ENCODE data around the gene DUSP19.

Gene DUSP19

GRCh38 chr2:183079139-183079775 lies 710 bp downstream of the DUSP19 start:
- peak overlapping the region; percentile 61 for H3K4me2 ChIP-seq (ENCODE audit: insufficient read depth, low read length, poor library complexity, severe bottlenecking)
- H3K4ac ChIP-seq (ENCODE audit: low read length): no peak overlapping the region
- no peak overlapping the region for H2BK15ac ChIP-seq (ENCODE audit: low read length)
- H2BK120ac ChIP-seq (ENCODE audit: low read depth, low read length): no peak overlapping the region
- H2AFZ ChIP-seq (ENCODE audit: low read length): peak overlapping the region; percentile 84
- H3K27me3 ChIP-seq (ENCODE audit: control insufficient read depth in 3 of 3, insufficient read depth in 3 of 3, low read depth in 1 of 3, low read length in 3 of 3): peaks cover 0 to 25% (median 2%) of the 10 kb centered on the region in 3 experiments
- H3K36me3 ChIP-seq (replicated peaks in 1 of 2; ENCODE audit: control insufficient read depth in 2 of 2, insufficient read depth in 2 of 2, low read length in 2 of 2): no peaks in the 10 kb centered on the region
- H3K9me3 ChIP-seq (replicated peaks in 1 of 2; ENCODE audit: control insufficient read depth in 2 of 2, insufficient read depth in 1 of 2, low read depth in 1 of 2, low read length in 2 of 2): peaks cover 0 to 1% of the 10 kb centered on the region in 2 donors
- H3K9ac ChIP-seq (ENCODE audit: low read depth, low read length, poor library complexity): no peak overlapping the region
- DNase-seq (ENCODE audit: low spot score): no peak
- H2BK12ac ChIP-seq (ENCODE audit: low read length): no peak overlapping the region
- no peaks in the 10 kb centered on the region for H3K79me1 ChIP-seq (ENCODE audit: low read depth, low read length)
- H4K8ac ChIP-seq (ENCODE audit: low read depth, low read length): no peak overlapping the region
- H3K23ac ChIP-seq (ENCODE audit: low read depth, low read length, poor library complexity): peak overlapping the region; percentile 11
- no peak overlapping the region for H2BK5ac ChIP-seq (ENCODE audit: low read length)
- no peak overlapping the region for H3K14ac ChIP-seq (ENCODE audit: low read length)
- H3K4me1 ChIP-seq (ENCODE audit: control insufficient read depth in 2 of 2, insufficient read depth in 1 of 2, low read depth in 1 of 2, low read length in 2 of 2): peaks cover 0 to 4% of the 10 kb centered on the region in 2 donors
- H4K91ac ChIP-seq (ENCODE audit: low read depth, low read length, poor library complexity): no peak overlapping the region
- WGBS, 2 donors (ENCODE audit: extremely low coverage in 2 of 2, insufficient read length in 2 of 2, insufficient replicate concordance in 1 of 2): no CpG with 5 or more reads among the region's 13 CpGs
- H3K27ac ChIP-seq (replicated peaks; ENCODE audit: low read length): no peak overlapping the region
- H3K18ac ChIP-seq (ENCODE audit: low read length): no peak overlapping the region
- H2AK5ac ChIP-seq (ENCODE audit: low read depth, low read length): no peak overlapping the region
- H3K4me3 ChIP-seq (ENCODE audit: low read length in 2 of 2): peak overlapping the region; percentile 51 to 77

DNA sequence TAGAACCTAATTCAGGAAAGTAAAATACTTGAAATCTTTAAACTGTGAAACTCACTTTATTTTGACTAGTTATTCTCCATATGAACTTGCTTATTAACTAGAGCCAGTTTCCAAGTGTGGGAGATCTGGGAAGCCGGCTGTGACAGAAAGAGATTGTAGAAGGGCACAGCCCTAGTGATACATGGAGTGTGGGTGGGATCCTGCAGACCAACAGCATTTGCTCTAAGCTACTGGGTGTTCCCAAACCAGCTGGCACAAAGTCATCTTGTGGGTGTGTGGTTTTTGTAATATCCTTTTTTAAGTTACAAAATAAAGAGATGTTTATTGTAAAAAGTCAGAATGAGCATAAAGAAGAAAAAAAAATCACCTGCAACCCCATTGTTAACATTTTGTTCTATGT lies 3.4 kb downstream of the DUSP19 start:
- H4K8ac ChIP-seq (ENCODE audit: low read depth, low read length): no peak overlapping the region

DNA sequence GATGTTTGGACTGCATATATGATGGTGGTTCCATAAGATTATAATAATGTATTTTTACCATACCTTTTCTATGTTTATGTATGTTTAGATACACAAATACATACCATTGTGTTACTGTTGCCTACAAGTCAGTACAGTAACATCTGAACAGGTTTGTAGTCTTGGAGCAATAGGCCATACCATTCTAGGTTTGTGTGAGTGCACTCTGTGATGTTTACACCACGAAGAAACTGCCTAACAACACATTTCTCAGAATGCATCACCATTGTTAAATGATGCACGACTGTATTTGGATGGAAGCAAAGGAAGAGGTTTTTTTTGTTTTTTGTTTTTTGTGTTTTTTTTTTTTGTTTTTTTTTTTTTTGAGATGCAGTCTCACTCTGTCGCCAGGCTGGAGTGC lies 9.5 kb downstream of the DUSP19 start:
- Histone ChIP-seq H3K4me1 (ENCODE audit: control insufficient read depth in 2 of 2, insufficient read depth in 1 of 2, low read depth in 1 of 2, low read length in 2 of 2) (no peaks in the 10 kb centered on the region), H3K36me3 (replicated peaks in 1 of 2; ENCODE audit: control insufficient read depth in 2 of 2, insufficient read depth in 2 of 2, low read length in 2 of 2) (no peaks in the 10 kb centered on the region), H4K8ac (ENCODE audit: low read depth, low read length) (no peak overlapping the region), H3K4me3 (ENCODE audit: low read length in 2 of 2) (no peak overlapping the region), H3K18ac (ENCODE audit: low read length) (no peak overlapping the region), H3K9ac (ENCODE audit: low read depth, low read length, poor library complexity) (no peak overlapping the region), H2AFZ (ENCODE audit: low read length) (no peak overlapping the region), H3K4me2 (ENCODE audit: insufficient read depth, low read length, poor library complexity, severe bottlenecking) (no peak overlapping the region), H2BK15ac (ENCODE audit: low read length) (no peak overlapping the region), H3K27ac (replicated peaks; ENCODE audit: low read length) (no peak overlapping the region), H3K79me1 (ENCODE audit: low read depth, low read length) (no peaks in the 10 kb centered on the region), H3K27me3 (ENCODE audit: control insufficient read depth in 3 of 3, insufficient read depth in 3 of 3, low read depth in 1 of 3, low read length in 3 of 3) (no peaks in the 10 kb centered on the region), H3K23ac (ENCODE audit: low read depth, low read length, poor library complexity) (no peak overlapping the region), H3K9me3 (replicated peaks in 1 of 2; ENCODE audit: control insufficient read depth in 2 of 2, insufficient read depth in 1 of 2, low read depth in 1 of 2, low read length in 2 of 2) (no peaks in the 10 kb centered on the region), H2BK12ac (ENCODE audit: low read length) (no peak overlapping the region), H3K14ac (ENCODE audit: low read length) (no peak overlapping the region), H2BK120ac (ENCODE audit: low read depth, low read length) (no peak overlapping the region), H2AK5ac (ENCODE audit: low read depth, low read length) (no peak overlapping the region), H4K91ac (ENCODE audit: low read depth, low read length, poor library complexity) (no peak overlapping the region), H2BK5ac (ENCODE audit: low read length) (no peak overlapping the region), H3K4ac (ENCODE audit: low read length) (no peak overlapping the region)
- WGBS, 2 donors (ENCODE audit: extremely low coverage in 2 of 2, insufficient read length in 2 of 2, insufficient replicate concordance in 1 of 2): no CpG with 5 or more reads among the region's 3 CpGs
- DNase-seq (ENCODE audit: low spot score): no peak

More for the DNA sequence above, 3.4 kb downstream of the DUSP19 start:
- no peak overlapping the region for H4K91ac ChIP-seq (ENCODE audit: low read depth, low read length, poor library complexity)
- H2BK12ac ChIP-seq (ENCODE audit: low read length): no peak overlapping the region
- H3K36me3 ChIP-seq (replicated peaks in 1 of 2; ENCODE audit: control insufficient read depth in 2 of 2, insufficient read depth in 2 of 2, low read length in 2 of 2): no peaks in the 10 kb centered on the region
- peaks cover 0 to 1% of the 10 kb centered on the region in 2 donors for H3K9me3 ChIP-seq (replicated peaks in 1 of 2; ENCODE audit: control insufficient read depth in 2 of 2, insufficient read depth in 1 of 2, low read depth in 1 of 2, low read length in 2 of 2)
- no CpG with 5 or more reads among the region's 1 CpG for WGBS, 2 donors (ENCODE audit: extremely low coverage in 2 of 2, insufficient read length in 2 of 2, insufficient replicate concordance in 1 of 2)
- H3K14ac ChIP-seq (ENCODE audit: low read length): no peak overlapping the region
- no peak overlapping the region for H2BK15ac ChIP-seq (ENCODE audit: low read length)
- peaks cover 0 to 7% (median 2%) of the 10 kb centered on the region in 3 experiments for H3K27me3 ChIP-seq (ENCODE audit: control insufficient read depth in 3 of 3, insufficient read depth in 3 of 3, low read depth in 1 of 3, low read length in 3 of 3)
- H2AFZ ChIP-seq (ENCODE audit: low read length): no peak overlapping the region
- no peak overlapping the region for H2AK5ac ChIP-seq (ENCODE audit: low read depth, low read length)
- no peaks in the 10 kb centered on the region for H3K79me1 ChIP-seq (ENCODE audit: low read depth, low read length)
- no peak overlapping the region for H2BK5ac ChIP-seq (ENCODE audit: low read length)
- H3K4me2 ChIP-seq (ENCODE audit: insufficient read depth, low read length, poor library complexity, severe bottlenecking): no peak overlapping the region
- H3K4me3 ChIP-seq (ENCODE audit: low read length in 2 of 2): no peak overlapping the region
- no peak overlapping the region for H3K27ac ChIP-seq (replicated peaks; ENCODE audit: low read length)
- H3K23ac ChIP-seq (ENCODE audit: low read depth, low read length, poor library complexity): no peak overlapping the region
- DNase-seq (ENCODE audit: low spot score): no peak
- no peak overlapping the region for H3K18ac ChIP-seq (ENCODE audit: low read length)
- peaks cover 0 to 4% of the 10 kb centered on the region in 2 donors for H3K4me1 ChIP-seq (ENCODE audit: control insufficient read depth in 2 of 2, insufficient read depth in 1 of 2, low read depth in 1 of 2, low read length in 2 of 2)
- H3K9ac ChIP-seq (ENCODE audit: low read depth, low read length, poor library complexity): no peak overlapping the region
- H2BK120ac ChIP-seq (ENCODE audit: low read depth, low read length): no peak overlapping the region
- no peak overlapping the region for H3K4ac ChIP-seq (ENCODE audit: low read length)

DNA sequence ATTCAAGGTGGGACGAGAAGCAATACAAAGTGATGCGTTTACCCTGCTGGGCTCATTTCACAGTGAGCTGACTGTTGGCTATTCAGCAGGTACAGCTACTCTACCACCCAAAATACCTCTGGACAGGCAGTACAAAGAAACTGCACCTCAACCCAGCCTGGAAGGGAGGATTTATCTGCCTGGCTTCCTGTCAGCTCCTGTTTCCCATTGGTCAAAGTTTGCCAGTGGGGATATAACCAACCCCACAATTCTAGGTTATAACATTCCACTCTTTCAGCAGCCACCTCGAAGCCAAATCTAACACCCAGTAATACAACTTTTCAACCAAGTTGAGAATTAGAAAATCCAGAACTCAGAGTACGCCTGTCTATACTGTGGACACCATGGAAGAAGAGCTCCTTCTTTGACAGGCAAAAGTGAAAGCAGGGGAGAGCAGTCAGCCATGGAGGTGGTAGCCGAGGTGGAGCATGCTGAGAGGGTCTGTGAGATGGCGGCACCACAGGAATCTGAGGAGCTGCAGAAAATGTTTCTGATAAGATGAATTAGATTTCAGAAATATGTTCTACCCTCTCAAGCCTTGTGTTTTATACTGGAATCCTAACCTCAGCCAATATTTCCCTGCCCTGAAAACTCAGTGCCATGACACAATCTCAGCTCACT lies 10.8 kb downstream of the DUSP19 start:
- Histone ChIP-seq H2BK15ac (ENCODE audit: low read length) (no peak overlapping the region), H2BK12ac (ENCODE audit: low read length) (no peak overlapping the region), H3K4me3 (ENCODE audit: low read length in 2 of 2) (no peak overlapping the region), H3K27ac (replicated peaks; ENCODE audit: low read length) (no peak overlapping the region), H4K8ac (ENCODE audit: low read depth, low read length) (no peak overlapping the region), H3K18ac (ENCODE audit: low read length) (no peak overlapping the region), H3K4me2 (ENCODE audit: insufficient read depth, low read length, poor library complexity, severe bottlenecking) (no peak overlapping the region), H2BK5ac (ENCODE audit: low read length) (no peak overlapping the region), H2AFZ (ENCODE audit: low read length) (no peak overlapping the region), H3K79me1 (ENCODE audit: low read depth, low read length) (no peaks in the 10 kb centered on the region), H3K9me3 (replicated peaks in 1 of 2; ENCODE audit: control insufficient read depth in 2 of 2, insufficient read depth in 1 of 2, low read depth in 1 of 2, low read length in 2 of 2) (no peaks in the 10 kb centered on the region), H2BK120ac (ENCODE audit: low read depth, low read length) (no peak overlapping the region), H3K4ac (ENCODE audit: low read length) (no peak overlapping the region), H4K91ac (ENCODE audit: low read depth, low read length, poor library complexity) (no peak overlapping the region), H3K23ac (ENCODE audit: low read depth, low read length, poor library complexity) (no peak overlapping the region), H3K36me3 (replicated peaks in 1 of 2; ENCODE audit: control insufficient read depth in 2 of 2, insufficient read depth in 2 of 2, low read length in 2 of 2) (no peaks in the 10 kb centered on the region), H3K27me3 (ENCODE audit: control insufficient read depth in 3 of 3, insufficient read depth in 3 of 3, low read depth in 1 of 3, low read length in 3 of 3) (no peaks in the 10 kb centered on the region), H3K14ac (ENCODE audit: low read length) (no peak overlapping the region), H3K4me1 (ENCODE audit: control insufficient read depth in 2 of 2, insufficient read depth in 1 of 2, low read depth in 1 of 2, low read length in 2 of 2) (no peaks in the 10 kb centered on the region), H2AK5ac (ENCODE audit: low read depth, low read length) (no peak overlapping the region), H3K9ac (ENCODE audit: low read depth, low read length, poor library complexity) (no peak overlapping the region)
- WGBS, 2 donors (ENCODE audit: extremely low coverage in 2 of 2, insufficient read length in 2 of 2, insufficient replicate concordance in 1 of 2): no CpG with 5 or more reads among the region's 6 CpGs
- DNase-seq (ENCODE audit: low spot score): no peak

Data from neuronal stem cell (in vitro differentiated cells).